Suprapubic skin (tissue), 3 donors: ENCODE results near the gene SCAPER.

ENCODE experiments used
- CTCF ChIP-seq, 2 donors: fragments of 200-600 bp in 1 of 2; fragments of 450-650 bp in 1 of 2; sonication (generic) in 1 of 2; IDR thresholded peaks; one replicate each; pipeline ENCODE4 v1.5.1; 2016 to 2019; ENCODE audit warnings: antibody characterized with exemption in 2 of 2, mild to moderate bottlenecking in 1 of 2, moderate library complexity in 1 of 2
- POLR2AphosphoS5 ChIP-seq, 3 donors: sonication (generic); formaldehyde crosslinking; IDR thresholded peaks; one replicate each; pipeline ENCODE4 v1.6.1; 2017; ENCODE audit warnings: antibody characterized with exemption in 3 of 3

DNA sequence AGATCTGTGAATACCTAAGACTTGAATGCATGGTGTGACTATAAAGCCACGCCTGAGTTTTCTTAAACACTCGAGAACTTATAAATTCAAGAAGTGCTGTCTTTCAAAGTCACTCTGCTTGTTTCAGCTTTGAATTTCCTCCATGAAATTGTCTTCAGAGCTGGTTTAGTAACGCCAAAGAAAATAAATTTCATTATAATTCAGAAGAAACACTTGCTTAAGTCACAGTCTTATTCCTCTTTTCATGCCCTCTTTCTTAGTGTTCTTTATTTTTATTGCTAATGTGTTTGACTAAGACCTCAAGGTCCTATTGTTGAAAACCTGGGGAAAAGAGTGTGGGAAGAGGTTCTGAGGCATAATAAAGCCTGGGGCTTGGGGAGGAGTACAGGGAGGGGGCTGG, 23.1 kb upstream of the SCAPER start:
- TF ChIP-seq POLR2AphosphoS5 (IDR thresholded peaks at IDR 0.05) (no peak), CTCF (IDR thresholded peaks at IDR 0.05) (no peak)
